HUDEP-2 (cell line): ENCODE data around the gene LRP1B.

ENCODE experiments used
- DNase-seq, 76 experiments: peaks; one replicate each; lab custom pipeline; 2025; ENCODE audit not compliant: unreplicated experiment in 76 of 76; lab: John Stamatoyannopoulos, UW

Gene LRP1B

DNA sequence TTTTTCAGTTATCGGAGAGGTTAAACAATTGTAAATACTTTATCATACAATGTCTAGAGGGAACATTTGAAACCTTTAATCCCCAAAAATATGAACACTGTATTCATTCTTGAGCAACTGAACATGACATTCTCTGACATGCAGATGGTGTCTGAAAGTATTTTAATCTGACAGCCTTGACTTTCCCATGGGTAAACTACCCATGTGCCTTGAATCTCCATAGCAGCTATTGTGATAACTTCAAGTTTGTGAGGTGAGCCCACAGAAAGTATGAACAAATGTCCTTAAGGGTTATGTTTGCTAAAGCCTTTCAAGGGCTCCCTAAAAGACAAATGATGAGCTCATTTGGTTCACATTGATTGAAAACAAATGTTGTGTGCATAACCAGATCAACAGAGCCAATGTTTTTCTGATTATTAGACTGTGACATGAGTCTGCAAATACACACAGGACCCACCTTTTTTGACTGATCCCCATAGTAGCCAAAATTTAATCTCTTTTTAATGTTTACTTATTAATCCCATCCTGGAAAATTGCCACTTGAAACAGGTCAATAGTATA is 1326.0 kb downstream of the LRP1B start:
- DNase-seq, result no peak

DNA sequence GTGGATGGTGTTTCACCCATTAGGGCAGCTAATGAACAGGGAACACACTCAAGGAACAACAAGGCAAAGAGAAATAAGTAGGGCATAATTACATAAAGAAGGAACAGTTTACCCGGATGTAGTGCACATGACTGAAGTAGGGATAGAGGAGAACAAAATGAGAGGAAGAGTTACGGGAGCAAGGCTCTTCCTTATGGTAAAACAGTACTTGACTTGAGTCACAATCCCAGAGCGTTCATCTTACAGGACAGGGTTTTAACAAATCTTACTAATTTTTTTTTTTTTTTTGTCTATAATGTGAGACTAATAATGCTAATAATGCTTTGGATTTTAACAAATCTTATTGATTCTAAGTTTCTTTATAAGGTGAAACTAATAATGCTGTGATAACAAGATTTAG is 1329.5 kb downstream of the LRP1B start:
- DNase-seq, result no peak

DNA sequence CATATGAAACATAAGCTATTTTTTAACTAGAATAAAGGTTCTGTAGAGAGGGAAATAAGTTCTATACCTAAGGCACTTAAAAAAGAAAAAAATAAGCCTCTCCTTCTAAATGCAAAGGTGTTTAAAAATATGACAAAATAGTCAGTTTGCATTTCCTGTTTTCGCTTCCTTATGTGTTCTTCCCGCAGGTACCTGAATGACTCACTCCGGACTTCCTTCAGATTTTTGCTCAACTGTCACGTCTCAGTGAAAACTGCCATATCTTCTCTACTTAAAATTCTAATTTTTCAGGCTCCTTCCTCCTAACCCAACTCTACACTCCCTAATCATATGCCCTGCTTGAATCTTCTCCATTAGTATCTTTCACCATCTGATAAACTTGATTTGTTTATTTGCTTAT is 1333.1 kb downstream of the LRP1B start:
- DNase-seq, result no peak

DNA sequence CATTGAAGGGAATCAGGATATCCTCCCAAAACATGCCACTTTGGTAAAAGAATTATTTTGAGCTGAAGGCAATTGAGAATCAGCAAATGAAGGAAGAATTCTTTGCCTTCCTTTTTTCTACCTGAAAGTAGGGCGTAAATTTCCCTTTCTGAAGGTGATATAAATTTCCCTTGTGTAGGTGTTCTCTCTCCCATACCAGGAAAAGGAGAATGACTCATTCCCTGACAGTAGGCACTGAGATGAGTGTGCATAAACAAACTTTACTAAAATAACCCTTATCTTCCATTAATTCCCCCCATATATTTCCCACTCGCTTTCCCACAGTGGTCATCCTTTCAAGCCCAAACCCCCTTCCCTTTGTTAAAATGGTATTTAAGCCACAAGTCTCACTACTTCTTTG is 1339.0 kb downstream of the LRP1B start:
- DNase-seq, result no peak

DNA sequence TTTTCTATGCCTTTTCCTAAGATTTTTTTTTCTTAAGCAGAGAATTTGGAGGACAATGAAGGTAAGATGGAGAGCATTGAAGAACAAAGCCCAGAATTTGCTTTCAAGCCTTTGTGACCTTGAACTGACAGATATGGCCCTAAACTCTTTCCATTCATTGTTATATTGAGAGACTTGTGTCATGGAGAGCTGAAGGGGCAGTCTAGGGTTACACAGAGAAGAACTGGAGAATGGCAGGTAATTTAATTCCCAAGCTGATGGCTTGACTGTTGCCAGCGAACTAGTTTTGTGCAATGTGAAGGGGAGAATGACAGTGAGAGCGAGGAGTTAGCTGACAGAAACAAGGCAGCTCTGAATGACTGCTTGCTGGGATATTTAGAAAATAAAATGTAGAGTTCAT is 1344.2 kb downstream of the LRP1B start:
- no peak for DNase-seq

DNA sequence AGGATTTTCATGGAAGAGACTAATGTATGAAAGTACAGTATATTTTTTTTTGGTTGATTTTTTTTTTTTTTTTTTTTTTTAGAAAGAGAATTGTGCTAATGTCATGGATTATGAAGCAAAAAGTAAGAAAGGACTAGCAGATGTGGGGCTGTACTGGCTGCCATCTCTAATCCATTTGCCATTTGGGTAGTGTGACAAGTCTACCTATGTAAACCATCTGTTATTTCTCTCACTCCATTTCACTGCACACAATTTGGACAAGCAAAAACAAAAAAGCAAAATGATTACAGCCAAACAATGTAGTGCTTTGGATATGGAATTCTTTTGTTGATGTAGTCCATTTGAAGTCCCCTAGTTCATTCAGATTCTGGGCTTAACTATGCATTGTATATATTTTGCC is 1355.4 kb downstream of the LRP1B start:
- DNase-seq, result no peak

DNA sequence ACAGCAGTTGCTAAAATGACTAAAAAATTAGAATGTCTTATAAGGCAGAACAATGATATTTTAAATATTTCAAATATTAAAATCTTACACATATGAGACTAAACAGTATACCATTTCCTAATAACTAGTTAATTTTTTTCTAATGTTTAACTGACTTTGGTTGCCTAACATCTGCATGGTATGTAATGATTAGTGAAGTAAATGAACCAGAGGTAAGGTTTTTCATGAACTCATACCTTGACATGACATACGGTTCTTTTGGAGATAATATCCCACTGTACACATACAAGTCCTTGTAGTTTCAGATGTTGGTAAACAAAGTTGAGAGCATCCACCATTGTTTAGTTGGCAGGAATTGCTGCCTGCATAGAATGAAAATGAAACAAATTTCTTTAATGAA is 1360.2 kb downstream of the LRP1B start:
- no peak for DNase-seq

DNA sequence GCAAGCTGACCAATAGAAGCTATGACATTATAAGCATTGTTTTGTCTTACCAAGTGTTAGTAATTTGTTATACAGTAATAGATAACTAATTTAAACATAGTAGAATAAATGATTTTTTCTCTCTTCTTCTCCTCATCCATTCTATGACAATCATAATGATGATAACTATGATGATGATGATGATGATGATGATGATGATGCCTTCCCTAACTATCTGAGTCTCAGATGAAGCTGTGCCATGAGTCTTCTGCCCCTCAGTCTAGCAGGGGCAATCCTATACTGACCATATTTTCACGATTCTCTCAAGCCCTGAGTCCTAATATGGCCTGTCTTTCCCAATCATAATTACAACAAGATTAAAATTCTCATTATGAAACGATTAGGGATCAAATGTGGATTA is 1369.0 kb downstream of the LRP1B start:
- no peak for DNase-seq

DNA sequence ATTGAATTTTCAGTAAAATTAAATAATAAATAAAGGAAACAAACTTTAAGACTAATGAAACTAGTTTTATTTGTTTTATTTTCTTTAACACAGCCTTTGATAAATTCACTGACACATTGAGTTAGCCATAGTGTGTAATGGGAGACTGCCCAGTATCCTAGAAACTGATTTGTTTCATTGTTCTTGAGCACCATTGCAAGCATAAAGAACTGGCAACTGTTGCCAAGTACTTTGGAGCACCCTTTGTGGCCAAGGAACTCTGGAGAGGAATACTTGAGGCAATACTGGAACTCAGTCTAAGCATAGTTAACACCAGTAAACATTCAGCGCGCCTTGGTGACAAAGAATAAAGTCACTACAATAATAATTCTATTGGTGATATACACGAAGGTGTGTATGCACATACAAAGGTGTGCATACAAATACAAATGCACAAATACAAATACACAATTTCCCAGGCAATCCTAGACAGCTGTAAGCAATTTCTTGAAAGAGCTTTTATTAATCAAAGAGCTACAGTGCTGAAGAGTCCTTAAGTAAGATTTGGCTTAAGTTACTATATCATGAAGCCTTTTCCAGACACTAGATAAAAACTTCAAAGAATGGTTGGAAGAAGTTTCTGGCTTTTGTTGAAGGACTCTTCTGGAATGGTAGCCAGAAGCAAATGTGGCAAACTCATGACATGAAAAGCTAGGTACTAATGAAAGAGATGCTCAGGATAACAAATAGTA is 1371.2 kb downstream of the LRP1B start:
- DNase-seq, result no peak

DNA sequence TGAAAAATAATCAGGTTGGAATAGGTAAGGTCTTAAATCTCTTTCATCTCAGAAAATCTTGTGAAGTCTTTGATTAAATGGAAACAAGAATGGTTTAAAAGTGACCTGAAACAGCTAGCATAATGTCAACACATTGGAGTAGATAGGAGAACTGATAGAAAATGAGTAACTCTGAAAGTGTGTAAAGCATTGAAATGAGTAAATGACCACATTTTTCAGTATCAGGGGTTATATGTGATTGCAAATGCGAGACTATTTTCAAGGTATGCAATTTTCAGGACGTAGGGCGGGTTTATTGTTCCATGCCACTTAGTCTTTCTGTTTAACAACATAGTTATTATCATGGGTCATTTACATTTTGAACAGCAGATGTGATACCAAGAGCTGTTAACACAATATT is 1383.2 kb downstream of the LRP1B start:
- no peak for DNase-seq

DNA sequence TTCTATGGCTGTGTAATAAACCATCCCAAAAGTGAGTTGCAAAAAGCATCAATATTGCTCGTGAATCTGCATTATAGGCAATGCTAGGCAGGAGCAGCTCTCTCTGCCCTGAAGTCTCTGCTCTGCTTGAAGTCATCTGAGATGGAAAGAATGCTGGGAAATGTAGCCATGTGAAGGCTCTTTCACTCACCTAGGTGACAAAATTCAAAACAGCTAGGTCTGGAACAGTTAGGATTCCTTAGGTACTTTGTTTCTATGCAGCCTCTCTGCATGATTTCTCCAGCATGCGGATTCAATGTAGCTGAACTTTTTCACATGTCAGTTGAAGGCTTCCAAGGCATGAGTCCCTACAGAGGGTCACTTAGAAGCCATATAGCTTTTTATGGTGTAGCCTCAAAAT is 1383.7 kb downstream of the LRP1B start:
- no peak for DNase-seq

DNA sequence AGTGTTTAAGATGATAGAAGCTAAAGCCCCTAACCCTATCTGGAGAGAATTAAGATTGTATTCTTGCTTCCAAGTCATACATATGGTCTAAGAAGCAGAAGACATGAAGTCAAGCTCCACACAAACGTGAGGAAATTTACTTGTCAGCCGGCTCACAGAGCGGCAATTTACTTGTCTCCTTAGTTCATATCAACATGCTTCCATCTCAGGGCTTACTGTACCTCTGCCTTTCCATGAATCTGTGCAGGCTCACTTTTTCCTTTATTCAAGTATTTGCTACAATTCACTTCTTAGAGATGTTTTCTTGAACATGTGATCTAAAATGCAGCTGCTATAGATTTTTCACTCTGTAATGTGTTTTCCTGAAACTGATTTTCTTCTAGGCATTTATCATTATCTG is 1386.4 kb downstream of the LRP1B start:
- DNase-seq, result no peak

DNA sequence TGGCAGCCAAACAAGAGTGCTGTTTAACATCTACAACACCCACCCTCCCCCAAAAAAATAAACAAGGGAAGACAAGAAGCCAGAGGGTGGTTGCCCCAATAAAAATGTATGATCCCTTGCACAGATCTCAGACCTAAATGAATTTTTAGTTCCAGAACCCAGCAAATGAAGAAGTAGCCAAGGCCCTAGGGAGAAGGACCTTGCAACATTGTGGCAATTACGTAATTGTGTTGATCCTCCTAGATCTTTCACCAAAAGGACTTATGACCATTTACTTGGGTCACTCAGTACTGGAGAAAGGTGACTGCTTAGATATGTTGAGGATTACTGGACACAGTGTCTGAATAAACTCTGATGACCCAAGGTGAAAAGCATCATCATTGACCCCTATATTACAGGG is 1393.8 kb downstream of the LRP1B start:
- no peak for DNase-seq

DNA sequence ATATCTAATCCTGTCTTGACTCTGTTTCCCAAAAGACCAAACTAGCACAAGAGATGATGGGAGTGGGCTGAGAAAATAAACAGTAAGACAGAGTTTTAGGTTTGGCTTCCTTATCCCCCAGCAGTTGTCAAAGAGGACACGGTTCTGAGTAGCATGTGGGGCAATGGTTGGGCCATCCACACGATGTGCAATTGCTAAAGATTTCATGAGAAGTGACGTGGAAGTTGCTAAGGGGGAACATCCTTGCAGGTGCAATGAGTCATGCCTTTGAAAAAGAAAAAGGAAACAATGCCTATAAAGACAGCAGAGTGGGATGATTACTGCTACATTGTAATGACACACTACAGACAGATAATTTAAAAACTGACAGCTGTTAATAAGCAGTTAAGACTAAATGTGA is 1395.8 kb downstream of the LRP1B start:
- DNase-seq, result no peak

DNA sequence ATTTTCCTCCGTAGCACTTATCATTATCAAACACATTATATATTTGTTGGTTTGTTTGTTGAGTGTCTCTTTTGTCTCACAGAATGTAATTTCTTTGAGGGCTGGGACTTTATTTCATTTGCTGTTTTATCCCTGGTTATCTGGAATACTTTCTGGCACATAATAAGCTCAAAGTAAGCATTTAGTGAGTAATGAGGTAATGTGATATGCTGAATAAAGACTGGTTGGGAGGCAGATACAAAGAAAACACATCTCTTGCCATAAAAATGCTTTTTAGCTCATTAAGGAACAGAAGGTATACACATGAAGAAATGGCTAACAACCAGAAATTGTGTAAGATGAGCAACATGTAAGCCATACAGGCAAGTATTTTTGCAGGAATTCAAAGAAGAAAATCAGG is 1411.8 kb downstream of the LRP1B start:
- DNase-seq, result no peak

DNA sequence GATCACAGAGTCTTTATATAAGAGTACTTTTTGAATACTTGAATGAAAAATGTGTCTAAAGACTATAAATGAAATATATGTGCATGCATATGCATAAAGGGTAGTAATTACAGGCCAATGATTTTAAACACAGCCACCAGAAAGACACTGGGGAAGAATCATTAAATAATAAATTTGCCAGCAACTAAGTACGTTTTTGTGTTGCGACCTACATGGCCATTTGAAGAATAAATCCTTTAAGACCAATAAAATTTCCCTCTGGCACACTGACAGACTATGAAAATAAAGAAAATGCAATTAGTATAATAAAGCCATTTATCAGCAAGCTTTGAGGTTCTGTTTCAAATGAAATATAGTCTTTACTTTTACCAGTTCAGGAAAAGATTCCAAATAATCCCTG is 1413.3 kb downstream of the LRP1B start:
- no peak for DNase-seq

DNA sequence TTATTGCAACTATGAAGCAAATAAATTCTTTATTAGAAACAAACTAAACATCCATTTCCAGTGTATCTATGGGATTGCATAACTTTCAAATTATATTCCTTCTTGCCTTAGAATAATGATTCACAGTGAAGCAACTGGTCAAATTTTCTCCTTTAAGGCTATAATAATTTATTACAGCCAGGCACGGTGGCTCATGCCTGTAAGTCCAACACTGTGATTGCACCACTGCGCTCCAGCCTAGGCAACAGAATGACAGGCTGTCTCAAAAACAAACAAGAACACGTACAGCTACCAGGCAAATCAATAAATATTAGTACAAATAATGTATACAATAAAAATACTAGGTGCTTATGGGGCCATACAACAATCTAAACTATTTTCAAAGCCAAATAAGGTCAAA is 1416.2 kb downstream of the LRP1B start:
- no peak for DNase-seq

DNA sequence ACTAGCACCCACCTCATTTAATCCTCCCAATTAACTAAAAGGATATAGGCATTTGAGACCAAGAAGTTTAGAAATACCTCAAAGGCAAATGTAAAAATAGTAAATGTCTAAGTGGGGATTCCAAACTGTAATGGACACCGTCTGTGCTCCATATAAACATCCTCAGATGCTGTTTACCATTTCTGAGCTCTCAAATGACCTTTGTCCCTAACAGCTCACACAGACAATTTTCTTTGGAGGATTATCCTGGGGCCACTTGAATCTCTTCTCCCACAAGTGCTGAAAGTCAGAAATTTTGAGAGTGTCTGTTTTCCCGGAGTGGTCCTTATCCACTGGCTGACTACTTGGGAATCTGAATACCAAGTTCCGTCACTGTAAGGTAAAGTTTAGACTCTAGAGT is 1418.9 kb downstream of the LRP1B start:
- no peak for DNase-seq

DNA sequence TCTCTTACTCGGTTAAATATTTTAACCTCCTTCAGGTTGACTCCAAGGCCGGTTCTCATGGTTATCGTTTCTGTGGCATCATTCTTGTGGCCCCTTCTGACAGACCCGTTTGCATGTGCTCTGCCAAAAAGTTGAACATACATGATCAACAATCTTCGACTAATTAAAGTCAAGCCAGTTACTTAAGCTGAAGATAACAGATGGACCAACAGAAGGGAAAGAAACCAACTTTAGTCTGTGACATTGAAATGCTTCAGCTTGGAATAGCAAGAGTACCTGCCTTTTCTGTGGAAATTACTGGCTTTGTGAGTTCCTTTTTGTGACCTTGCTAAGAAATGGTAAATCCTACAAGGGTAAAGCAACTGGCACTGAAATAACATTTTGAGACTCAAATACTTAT is 1429.1 kb downstream of the LRP1B start:
- DNase-seq, result no peak

DNA sequence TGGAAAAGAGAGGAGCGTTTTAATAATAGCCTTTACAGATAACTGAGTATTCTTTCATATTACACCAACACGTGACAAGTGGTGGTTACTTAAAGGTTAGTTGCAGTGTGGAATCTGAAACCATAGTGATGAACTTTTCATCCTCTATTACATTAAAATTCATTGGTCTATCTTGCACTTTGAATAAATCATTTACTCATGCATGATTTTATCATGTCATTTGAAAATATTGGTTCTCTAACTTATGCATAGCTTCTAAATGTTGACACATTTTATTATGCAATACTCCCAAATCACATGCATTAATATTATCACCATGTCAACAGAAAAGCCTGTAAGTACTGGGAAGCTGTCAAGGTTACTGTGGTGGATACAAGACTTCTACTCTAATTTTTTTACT is 1432.2 kb downstream of the LRP1B start:
- no peak for DNase-seq

DNA sequence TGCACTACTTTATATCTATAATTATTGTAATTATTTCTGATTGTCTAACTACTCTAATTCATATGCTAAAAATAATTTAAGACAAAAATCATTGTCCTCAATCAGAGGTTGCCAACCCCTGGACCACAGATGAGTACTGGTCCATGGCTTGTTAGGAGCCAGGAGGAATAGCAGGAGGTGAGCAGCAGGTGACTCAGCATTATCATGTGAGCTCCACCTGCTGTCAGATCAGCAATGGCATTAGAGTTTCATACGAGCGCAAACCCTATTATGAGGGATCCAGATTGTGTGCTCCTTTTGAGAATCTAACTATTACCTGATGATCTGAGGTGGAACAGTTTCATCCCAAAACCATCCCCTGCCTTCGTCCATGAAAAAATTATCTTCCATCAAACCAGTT is 1434.4 kb downstream of the LRP1B start:
- DNase-seq, result no peak

DNA sequence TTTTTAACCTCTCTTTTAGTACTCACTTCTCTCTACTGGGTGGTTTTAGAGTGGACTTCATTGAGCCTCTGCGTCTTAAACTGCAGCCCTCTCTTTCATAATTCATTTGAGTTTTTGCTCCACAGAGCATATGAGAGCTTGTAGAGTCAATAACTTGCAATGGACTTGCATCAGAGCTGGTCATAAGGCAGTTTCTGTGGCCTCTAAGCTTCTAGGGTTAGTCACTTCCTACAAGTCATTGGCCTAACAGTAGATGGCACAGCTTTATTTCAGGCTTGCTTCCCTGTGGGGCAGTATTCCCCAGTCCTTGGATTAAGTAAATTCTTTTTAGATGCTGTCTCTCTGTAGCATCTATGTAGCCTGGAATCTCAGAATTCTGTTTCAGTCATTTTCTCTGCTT is 1435.7 kb downstream of the LRP1B start:
- DNase-seq, result no peak

DNA sequence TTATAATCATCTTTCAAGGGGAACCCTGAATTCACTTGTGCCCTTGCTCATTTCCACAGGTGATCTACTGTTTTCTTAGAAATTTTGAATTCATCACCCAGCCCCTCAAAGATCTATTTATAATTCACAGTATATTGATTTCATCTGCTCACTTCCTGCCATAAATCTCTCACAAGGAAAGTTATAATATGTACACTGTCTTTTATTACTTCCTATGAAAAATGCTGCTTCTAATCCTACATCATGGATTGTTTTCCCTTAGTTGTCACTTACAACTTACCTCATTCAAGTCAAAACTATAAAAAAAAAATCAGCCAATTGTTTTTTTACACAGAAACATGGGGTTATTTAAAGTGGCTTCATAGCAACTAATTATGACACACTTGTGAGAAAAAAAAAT is 1443.0 kb downstream of the LRP1B start:
- no peak for DNase-seq
